RWPE2 (cell line): ENCODE measurements around the gene HPSE2.

Source experiments
- ATAC-seq: fragments of 200-7000 bp; cut with Tn5 transposase; 3 replicates; pipeline ENCODE4 v1.9.1; 2021; ENCODE audit warnings: low read depth
- DNase-seq: peaks from one replicate; pipeline ENCODE4 v3.0.0-alpha.2; 2020; ENCODE audit warnings: low spot score
- H3K27ac ChIP-seq: fragments of 450-650 bp; 2 replicates; pipeline ENCODE4 v1.5.1; 2017; ENCODE audit warnings: mild to moderate bottlenecking; ENCODE audit not compliant: poor library complexity, severe bottlenecking
- H3K27me3 ChIP-seq: fragments of 250-450 bp; sonication (Bioruptor Pico); 2 replicates; pipeline ENCODE4 v1.5.1; 2021; ENCODE audit warnings: mild to moderate bottlenecking, moderate library complexity; ENCODE audit not compliant: insufficient read depth, poor library complexity, severe bottlenecking
- H3K36me3 ChIP-seq: fragments of 250-450 bp; sonication (Bioruptor Pico); 2 replicates; pipeline ENCODE4 v1.5.1; 2020; ENCODE audit warnings: low read depth, mild to moderate bottlenecking, moderate library complexity
- H3K4me1 ChIP-seq: fragments of 250-450 bp; sonication (Bioruptor Pico); 2 replicates; pipeline ENCODE4 v1.5.1; 2021; ENCODE audit warnings: mild to moderate bottlenecking, moderate library complexity; ENCODE audit not compliant: insufficient read depth, poor library complexity, severe bottlenecking
- H3K4me3 ChIP-seq: fragments of 250-450 bp; sonication (Bioruptor Pico); 2 replicates; pipeline ENCODE4 v1.5.1; 2021; ENCODE audit warnings: mild to moderate bottlenecking, moderate library complexity; ENCODE audit not compliant: severe bottlenecking
- H3K9me3 ChIP-seq: fragments of 250-450 bp; sonication (Bioruptor Pico); 2 replicates; pipeline ENCODE4 v1.5.1; 2021; ENCODE audit warnings: mild to moderate bottlenecking, moderate library complexity; ENCODE audit not compliant: severe bottlenecking
- CTCF ChIP-seq: fragments of 450-650 bp; IDR thresholded peaks from one replicate; pipeline ENCODE4 v1.5.1; 2017; ENCODE audit warnings: mild to moderate bottlenecking, moderate library complexity; ENCODE audit not compliant: poor library complexity, severe bottlenecking

The HPSE2 gene

GRCh38 chr10:98435178-98435577 is 800.5 kb downstream of the HPSE2 start:
- DNase-seq: no peak
- Histone ChIP-seq H3K36me3 (peaks cover 17% of the 10 kb centered on the region), H3K4me3 (no peak overlapping the region), H3K27me3 (no peaks in the 10 kb centered on the region), H3K27ac (no peak overlapping the region), H3K9me3 (no peaks in the 10 kb centered on the region), H3K4me1 (no peaks in the 10 kb centered on the region)
- no peak for TF ChIP-seq CTCF
- no peak for ATAC-seq

- Histone ChIP-seq H3K36me3 (peaks cover 13% of the 10 kb centered on the region), H3K4me3 (no peak overlapping the region), H3K27ac (no peak overlapping the region), H3K4me1 (no peaks in the 10 kb centered on the region), H3K9me3 (no peaks in the 10 kb centered on the region), H3K27me3 (no peaks in the 10 kb centered on the region)
- ATAC-seq (peak; percentile 27; the same call in 1 of the 3 replicates), DNase-seq (no peak)
- no peak for TF ChIP-seq CTCF
Observed at GRCh38 chr10:98433881-98434732, 801.5 kb downstream of the HPSE2 start.

GRCh38 chr10:98433371-98433770 is 802.3 kb downstream of the HPSE2 start:
- Histone ChIP-seq H3K27me3 (no peaks in the 10 kb centered on the region), H3K9me3 (no peaks in the 10 kb centered on the region), H3K36me3 (peaks cover 13% of the 10 kb centered on the region), H3K27ac (no peak overlapping the region), H3K4me1 (no peaks in the 10 kb centered on the region), H3K4me3 (no peak overlapping the region)
- DNase-seq: no peak
- TF ChIP-seq CTCF: no peak
- no peak for ATAC-seq

- Histone ChIP-seq H3K27ac (no peak overlapping the region), H3K27me3 (no peaks in the 10 kb centered on the region), H3K4me3 (no peak overlapping the region), H3K9me3 (no peaks in the 10 kb centered on the region), H3K36me3 (peaks cover 13% of the 10 kb centered on the region), H3K4me1 (no peaks in the 10 kb centered on the region)
- ATAC-seq: no peak
- no peak for TF ChIP-seq CTCF
- no peak for DNase-seq
Observed at GRCh38 chr10:98432330-98432729, 803.3 kb downstream of the HPSE2 start.

GRCh38 chr10:98431016-98431415 is 804.6 kb downstream of the HPSE2 start:
- no peaks in the 10 kb centered on the region for H3K27me3 ChIP-seq
- no peak overlapping the region for H3K4me3 ChIP-seq
- DNase-seq (no peak), ATAC-seq (no peak)
- TF ChIP-seq CTCF: no peak
- H3K4me1 ChIP-seq: no peaks in the 10 kb centered on the region
- no peaks in the 10 kb centered on the region for H3K9me3 ChIP-seq
- peaks cover 13% of the 10 kb centered on the region for H3K36me3 ChIP-seq
- H3K27ac ChIP-seq: no peak overlapping the region
